DOHH2 (cell line): Measurements from ENCODE around the gene IRAK1BP1.

Source experiments
- CTCF ChIP-seq: fragments of 200-600 bp; sonication (generic); IDR thresholded peaks from one replicate; pipeline ENCODE4 v1.5.1; 2014; ENCODE audit warnings: antibody characterized with exemption, mild to moderate bottlenecking, low read depth, low read length; ENCODE audit not compliant: poor library complexity, severe bottlenecking
- EZH2phosphoT487 ChIP-seq: fragments of 200-600 bp; sonication (generic); IDR thresholded peaks from 2 replicates; pipeline ENCODE4 v1.6.1; 2017; ENCODE audit warnings: borderline replicate concordance, mild to moderate bottlenecking, antibody characterized with exemption, low read length, moderate library complexity, mixed read lengths

- TF ChIP-seq CTCF: no peak
- TF ChIP-seq EZH2phosphoT487: no peak
These were observed 69.2 kb downstream of the IRAK1BP1 start for GRCh38 chr6:78936515-78936914.
